ENCODE data around the gene CLDN22. TPM values are rescaled to one million over a fixed set of nuclear protein-coding genes. Genes with fewer than 3 reads are reported as not detected.

CLDN22 gene
- polyA plus RNA-seq, 1 of the 3 experiments (the other 2 are of a cell fraction), result 0.05 TPM

DNA sequence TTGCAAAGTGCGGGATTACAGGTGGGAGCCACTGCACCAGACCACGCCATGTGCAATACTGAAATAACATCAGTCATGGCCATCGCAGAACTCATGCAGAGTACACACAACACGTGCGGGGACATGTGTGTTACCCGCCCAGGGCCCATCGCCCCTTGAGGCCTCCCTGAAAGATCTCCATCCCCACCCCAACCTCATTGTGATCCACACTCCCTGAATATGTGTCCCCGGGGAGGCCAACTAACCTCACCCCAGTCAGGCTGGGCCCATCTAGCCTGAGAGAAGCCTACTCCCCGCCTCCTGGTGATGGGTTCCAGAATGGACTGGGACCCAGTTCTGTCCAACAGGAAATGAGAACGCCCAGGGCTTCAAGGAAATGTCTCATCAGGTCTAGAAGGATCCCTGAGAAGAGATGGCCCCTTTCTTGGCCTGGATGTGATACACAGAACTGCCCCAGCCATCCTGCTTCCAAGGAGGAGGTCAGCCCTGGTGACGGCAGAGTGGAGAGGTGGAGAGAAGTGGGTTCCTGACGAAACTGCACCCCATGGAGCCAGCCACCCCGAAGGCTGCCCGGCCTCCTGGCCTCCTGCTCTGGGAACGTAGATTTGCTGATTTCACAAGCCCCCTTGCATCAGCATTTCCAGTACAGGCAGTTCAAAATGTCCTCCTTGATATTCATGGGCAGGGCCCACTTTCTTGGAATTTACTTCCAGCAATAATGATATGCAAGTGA, 24.6 kb upstream of the CLDN22 start:
- no peak for DNase-seq
- Histone ChIP-seq H2AFZ (ENCODE audit: low read depth) (no peak overlapping the region), H3K4me1 (ENCODE audit: control insufficient read depth in 1 of 2, insufficient read depth in 2 of 2, low read depth in 1 of 2, low read length in 1 of 2) (peaks cover 2 to 4% of the 10 kb centered on the region in 2 experiments; a peak in 1 of 4 replicates), H3K4me2 (no peak overlapping the region), H3K9ac (no peak overlapping the region), H3F3A (replicated peaks; ENCODE audit: insufficient read depth) (peaks cover 6% of the 10 kb centered on the region), H3K9me2 (no peaks in the 10 kb centered on the region), H3K9me3 (no peaks in the 10 kb centered on the region), H3K79me2 (ENCODE audit: insufficient read depth) (no peaks in the 10 kb centered on the region), H3K36me3 (replicated peaks in 1 of 2; ENCODE audit: control insufficient read depth in 1 of 2, insufficient read depth in 2 of 2, low read length in 1 of 2) (no peaks in the 10 kb centered on the region), H3K4me3 (ENCODE audit: low read depth in 2 of 2, low read length in 1 of 2) (no peak overlapping the region), H3K27me3 (ENCODE audit: insufficient read depth) (no peaks in the 10 kb centered on the region), H3K27ac (ENCODE audit: low read depth in 2 of 2, low read length in 1 of 2) (no peak overlapping the region), H4K20me1 (ENCODE audit: insufficient read depth) (no peaks in the 10 kb centered on the region)
- TF ChIP-seq FOXM1 (IDR thresholded peaks at IDR 0.05; ENCODE audit: low read depth), result no peak
- no peak for TF ChIP-seq MXI1 (IDR thresholded peaks at IDR 0.05; ENCODE audit: low read depth, low read length)
- TF ChIP-seq, protein P1, sequence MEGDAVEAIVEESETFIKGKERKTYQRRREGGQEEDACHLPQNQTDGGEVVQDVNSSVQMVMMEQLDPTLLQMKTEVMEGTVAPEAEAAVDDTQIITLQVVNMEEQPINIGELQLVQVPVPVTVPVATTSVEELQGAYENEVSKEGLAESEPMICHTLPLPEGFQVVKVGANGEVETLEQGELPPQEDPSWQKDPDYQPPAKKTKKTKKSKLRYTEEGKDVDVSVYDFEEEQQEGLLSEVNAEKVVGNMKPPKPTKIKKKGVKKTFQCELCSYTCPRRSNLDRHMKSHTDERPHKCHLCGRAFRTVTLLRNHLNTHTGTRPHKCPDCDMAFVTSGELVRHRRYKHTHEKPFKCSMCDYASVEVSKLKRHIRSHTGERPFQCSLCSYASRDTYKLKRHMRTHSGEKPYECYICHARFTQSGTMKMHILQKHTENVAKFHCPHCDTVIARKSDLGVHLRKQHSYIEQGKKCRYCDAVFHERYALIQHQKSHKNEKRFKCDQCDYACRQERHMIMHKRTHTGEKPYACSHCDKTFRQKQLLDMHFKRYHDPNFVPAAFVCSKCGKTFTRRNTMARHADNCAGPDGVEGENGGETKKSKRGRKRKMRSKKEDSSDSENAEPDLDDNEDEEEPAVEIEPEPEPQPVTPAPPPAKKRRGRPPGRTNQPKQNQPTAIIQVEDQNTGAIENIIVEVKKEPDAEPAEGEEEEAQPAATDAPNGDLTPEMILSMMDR (IDR thresholded peaks at IDR 0.05), result no peak
- TF ChIP-seq, protein P2, sequence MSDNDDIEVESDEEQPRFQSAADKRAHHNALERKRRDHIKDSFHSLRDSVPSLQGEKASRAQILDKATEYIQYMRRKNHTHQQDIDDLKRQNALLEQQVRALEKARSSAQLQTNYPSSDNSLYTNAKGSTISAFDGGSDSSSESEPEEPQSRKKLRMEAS (IDR thresholded peaks at IDR 0.05; ENCODE audit: low read depth), result no peak
- TF ChIP-seq GATA2 (CRISPR knock-in tag; IDR thresholded peaks at IDR 0.05), result no peak
- TF ChIP-seq SIN3A (IDR thresholded peaks at IDR 0.05; ENCODE audit: borderline replicate concordance, low read depth, low read length), result no peak
- TF ChIP-seq SMC3 (IDR thresholded peaks at IDR 0.05; ENCODE audit: low read depth, low read length), result no peak
- no peak for TF ChIP-seq TEAD4 (IDR thresholded peaks at IDR 0.05; ENCODE audit: borderline replicate concordance, insufficient read depth)
- no peak for TF ChIP-seq TAF1 (IDR thresholded peaks at IDR 0.05; ENCODE audit: borderline replicate concordance, low read depth, low read length)
- WGBS (ENCODE audit: low lambda C conversion rate), result 89% methylated on average over 13 of the region's 15 CpGs
- CTCF ChIA-PET, result no interaction called here
- POLR2A ChIA-PET, result no interaction called here

DNA sequence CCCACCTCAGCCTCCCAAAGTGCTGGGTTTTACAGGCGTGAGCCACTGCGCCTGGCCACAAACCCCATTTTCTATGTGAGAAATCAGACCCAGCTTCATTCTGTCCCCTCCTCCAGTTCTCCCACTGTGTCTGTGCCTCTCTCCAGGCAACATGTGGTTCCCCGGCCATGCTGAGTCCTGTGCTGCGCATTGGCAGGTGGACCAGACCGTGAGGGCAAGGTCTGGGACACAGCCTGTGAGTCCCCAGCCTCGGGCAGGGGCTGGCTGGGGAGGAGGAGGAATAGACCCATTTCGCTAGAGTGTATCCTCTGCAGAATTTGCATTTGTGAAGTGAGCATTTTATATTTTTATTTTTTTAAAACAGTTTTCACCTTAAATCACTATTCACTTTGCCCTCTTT, 23.7 kb upstream of the CLDN22 start:
- H4K20me1 ChIP-seq (ENCODE audit: insufficient read depth), result no peaks in the 10 kb centered on the region
- no peak overlapping the region for H2AFZ ChIP-seq (ENCODE audit: low read depth)
- H3K27me3 ChIP-seq (ENCODE audit: insufficient read depth), result no peaks in the 10 kb centered on the region
- no peaks in the 10 kb centered on the region for H3K36me3 ChIP-seq (replicated peaks in 1 of 2; ENCODE audit: control insufficient read depth in 1 of 2, insufficient read depth in 2 of 2, low read length in 1 of 2)
- H3K4me2 ChIP-seq, result no peak overlapping the region
- H3K27ac ChIP-seq (ENCODE audit: low read depth in 2 of 2, low read length in 1 of 2), result no peak overlapping the region
- no peak overlapping the region for H3K4me3 ChIP-seq (ENCODE audit: low read depth in 2 of 2, low read length in 1 of 2)
- CTCF ChIA-PET, result no interaction called here
- H3F3A ChIP-seq (replicated peaks; ENCODE audit: insufficient read depth), result peaks cover 6% of the 10 kb centered on the region
- no peak for TF ChIP-seq TCF12 (IDR thresholded peaks at IDR 0.05)
- TF ChIP-seq FOXM1 (IDR thresholded peaks at IDR 0.05; ENCODE audit: low read depth), result no peak
- TF ChIP-seq NRF1 (IDR thresholded peaks at IDR 0.05; ENCODE audit: low read depth, low read length), result no peak
- no peak for TF ChIP-seq JUND (IDR thresholded peaks at IDR 0.05)
- TF ChIP-seq MEF2A (IDR thresholded peaks at IDR 0.05; ENCODE audit: borderline replicate concordance, low read depth), result no peak
- TF ChIP-seq, protein P3, sequence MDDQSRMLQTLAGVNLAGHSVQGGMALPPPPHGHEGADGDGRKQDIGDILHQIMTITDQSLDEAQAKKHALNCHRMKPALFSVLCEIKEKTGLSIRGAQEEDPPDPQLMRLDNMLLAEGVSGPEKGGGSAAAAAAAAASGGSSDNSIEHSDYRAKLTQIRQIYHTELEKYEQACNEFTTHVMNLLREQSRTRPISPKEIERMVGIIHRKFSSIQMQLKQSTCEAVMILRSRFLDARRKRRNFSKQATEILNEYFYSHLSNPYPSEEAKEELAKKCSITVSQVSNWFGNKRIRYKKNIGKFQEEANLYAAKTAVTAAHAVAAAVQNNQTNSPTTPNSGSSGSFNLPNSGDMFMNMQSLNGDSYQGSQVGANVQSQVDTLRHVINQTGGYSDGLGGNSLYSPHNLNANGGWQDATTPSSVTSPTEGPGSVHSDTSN (IDR thresholded peaks at IDR 0.05), result no peak
- TF ChIP-seq, protein P4, sequence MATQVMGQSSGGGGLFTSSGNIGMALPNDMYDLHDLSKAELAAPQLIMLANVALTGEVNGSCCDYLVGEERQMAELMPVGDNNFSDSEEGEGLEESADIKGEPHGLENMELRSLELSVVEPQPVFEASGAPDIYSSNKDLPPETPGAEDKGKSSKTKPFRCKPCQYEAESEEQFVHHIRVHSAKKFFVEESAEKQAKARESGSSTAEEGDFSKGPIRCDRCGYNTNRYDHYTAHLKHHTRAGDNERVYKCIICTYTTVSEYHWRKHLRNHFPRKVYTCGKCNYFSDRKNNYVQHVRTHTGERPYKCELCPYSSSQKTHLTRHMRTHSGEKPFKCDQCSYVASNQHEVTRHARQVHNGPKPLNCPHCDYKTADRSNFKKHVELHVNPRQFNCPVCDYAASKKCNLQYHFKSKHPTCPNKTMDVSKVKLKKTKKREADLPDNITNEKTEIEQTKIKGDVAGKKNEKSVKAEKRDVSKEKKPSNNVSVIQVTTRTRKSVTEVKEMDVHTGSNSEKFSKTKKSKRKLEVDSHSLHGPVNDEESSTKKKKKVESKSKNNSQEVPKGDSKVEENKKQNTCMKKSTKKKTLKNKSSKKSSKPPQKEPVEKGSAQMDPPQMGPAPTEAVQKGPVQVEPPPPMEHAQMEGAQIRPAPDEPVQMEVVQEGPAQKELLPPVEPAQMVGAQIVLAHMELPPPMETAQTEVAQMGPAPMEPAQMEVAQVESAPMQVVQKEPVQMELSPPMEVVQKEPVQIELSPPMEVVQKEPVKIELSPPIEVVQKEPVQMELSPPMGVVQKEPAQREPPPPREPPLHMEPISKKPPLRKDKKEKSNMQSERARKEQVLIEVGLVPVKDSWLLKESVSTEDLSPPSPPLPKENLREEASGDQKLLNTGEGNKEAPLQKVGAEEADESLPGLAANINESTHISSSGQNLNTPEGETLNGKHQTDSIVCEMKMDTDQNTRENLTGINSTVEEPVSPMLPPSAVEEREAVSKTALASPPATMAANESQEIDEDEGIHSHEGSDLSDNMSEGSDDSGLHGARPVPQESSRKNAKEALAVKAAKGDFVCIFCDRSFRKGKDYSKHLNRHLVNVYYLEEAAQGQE (IDR thresholded peaks at IDR 0.05; ENCODE audit: low read depth, low read length), result no peak
- TF ChIP-seq TEAD4 (IDR thresholded peaks at IDR 0.05; ENCODE audit: borderline replicate concordance, insufficient read depth), result no peak
- no peak for TF ChIP-seq POLR2AphosphoS5 (IDR thresholded peaks at IDR 0.05; ENCODE audit: low read depth, low read length)
- no peak for TF ChIP-seq CHD2 (IDR thresholded peaks at IDR 0.05; ENCODE audit: low read length, partially characterized antibody)
- no peak overlapping the region for H3K9ac ChIP-seq
- H3K9me2 ChIP-seq, result no peaks in the 10 kb centered on the region
- no peaks in the 10 kb centered on the region for H3K79me2 ChIP-seq (ENCODE audit: insufficient read depth)
- 82% methylated on average over 6 of the region's 7 CpGs for WGBS (ENCODE audit: low lambda C conversion rate)
- H3K9me3 ChIP-seq, result no peaks in the 10 kb centered on the region
- POLR2A ChIA-PET, result no interaction called here
- H3K4me1 ChIP-seq (ENCODE audit: control insufficient read depth in 1 of 2, insufficient read depth in 2 of 2, low read depth in 1 of 2, low read length in 1 of 2), result no peaks in the 10 kb centered on the region
- DNase-seq, result no peak
